NCI-H2171 (cell line): ENCODE measurements around the gene UCP1.
A peak's percentile ranks its signal among the peaks of the same experiment; 100 is the strongest.

ENCODE experiments used
- DNase-seq: peaks from one replicate; lab custom pipeline; 2025; lab: John Stamatoyannopoulos, UW

The UCP1 gene, protein sequence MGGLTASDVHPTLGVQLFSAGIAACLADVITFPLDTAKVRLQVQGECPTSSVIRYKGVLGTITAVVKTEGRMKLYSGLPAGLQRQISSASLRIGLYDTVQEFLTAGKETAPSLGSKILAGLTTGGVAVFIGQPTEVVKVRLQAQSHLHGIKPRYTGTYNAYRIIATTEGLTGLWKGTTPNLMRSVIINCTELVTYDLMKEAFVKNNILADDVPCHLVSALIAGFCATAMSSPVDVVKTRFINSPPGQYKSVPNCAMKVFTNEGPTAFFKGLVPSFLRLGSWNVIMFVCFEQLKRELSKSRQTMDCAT

DNA sequence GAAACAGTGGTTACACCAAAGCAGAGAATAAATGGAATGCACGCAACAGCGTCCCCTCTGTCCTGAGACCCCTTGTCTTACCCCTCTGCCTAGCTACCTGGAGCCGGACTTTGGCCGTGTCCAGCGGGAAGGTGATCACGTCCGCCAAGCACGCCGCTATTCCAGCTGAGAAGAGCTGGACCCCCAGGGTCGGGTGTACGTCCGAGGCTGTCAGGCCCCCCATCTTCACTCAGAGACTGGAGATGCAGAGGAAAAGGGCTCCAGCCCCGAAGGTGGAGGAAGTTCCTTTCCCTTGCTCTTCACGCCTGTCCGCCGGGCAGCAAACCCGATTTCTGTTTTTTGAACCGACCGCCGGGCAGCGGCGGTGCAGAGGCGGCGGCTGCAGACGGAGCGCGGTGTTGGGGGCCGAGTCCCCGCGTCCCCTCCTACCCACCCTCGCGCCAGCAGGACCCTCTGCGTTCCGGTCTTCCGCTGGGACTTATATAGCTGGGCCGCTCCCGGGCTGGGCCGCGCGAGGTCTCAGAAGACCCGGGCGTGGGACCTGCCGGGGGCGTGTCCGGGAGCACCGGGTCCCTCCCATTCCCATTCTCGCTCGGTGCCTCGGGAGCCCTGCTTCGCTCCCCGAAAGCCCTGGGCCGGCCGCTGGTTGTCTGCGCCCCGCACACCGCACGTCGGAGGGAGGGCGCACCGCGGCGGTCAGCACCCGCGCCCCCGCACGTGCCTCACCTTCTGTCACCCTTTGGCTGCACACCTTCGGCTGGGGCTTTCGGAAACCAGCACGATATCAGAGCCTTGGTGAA is at the start of gene UCP1:
TSS of gene UCP1 (minus strand) at position 455 of the 800 bp plus-strand sequence. CDS start at position 223, 232 bp downstream.
- DNase-seq, result no peak

DNA sequence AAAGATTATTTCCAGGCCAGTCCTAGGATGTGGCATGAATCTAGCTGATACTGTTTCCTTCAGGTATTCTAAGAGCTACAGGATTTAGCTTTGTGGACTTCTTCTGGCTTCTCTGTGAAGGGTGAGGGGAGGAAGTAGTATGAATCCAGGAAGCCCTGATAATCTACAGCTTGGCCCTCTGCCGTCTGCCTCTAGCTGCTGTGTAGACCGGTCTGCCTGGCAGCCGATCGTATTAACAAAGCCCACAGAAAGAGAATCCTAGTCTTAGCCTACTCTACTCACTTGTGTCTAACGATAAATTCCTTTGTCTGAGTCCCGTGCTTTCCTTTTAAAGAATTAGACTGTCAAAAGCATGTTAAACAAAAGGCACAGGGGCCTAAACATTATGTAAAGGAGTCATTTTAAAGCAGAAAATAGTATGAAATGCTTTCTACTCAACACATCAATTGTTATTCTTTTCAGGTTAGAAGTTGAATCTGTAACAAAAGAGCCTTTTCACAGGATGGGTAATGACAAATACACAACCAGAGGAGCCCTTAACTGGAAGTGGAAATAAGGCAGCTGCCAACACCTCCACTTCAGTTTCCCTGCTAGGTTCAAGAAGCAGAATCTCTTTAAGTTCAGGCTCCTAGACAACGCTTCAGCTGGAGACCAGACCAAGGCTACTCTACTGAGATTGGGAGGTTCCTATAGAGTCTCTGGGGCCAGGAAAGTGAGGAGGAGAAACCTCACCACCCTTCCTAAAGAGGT is 48.9 kb upstream of the UCP1 start:
- no peak for DNase-seq

DNA sequence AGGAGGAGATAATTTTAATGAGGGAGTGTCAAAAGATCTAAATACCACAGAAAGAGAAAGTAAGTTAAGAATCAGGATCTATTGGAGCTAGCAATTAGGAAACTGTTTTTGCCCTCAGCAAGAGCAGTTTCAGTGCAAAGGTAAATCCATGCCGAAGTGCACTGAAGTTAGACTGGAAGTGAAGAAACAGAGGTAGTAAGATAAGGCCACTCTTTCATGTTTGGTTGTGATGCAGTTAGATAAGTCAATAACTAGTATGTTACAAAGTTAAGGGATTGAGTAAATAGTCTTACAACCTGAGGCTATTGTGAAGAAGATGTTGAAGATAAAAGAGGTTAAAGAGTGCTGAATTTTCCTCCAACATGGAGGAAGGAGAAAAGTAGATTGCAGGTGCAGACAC is 46.7 kb upstream of the UCP1 start:
- DNase-seq, result no peak

DNA sequence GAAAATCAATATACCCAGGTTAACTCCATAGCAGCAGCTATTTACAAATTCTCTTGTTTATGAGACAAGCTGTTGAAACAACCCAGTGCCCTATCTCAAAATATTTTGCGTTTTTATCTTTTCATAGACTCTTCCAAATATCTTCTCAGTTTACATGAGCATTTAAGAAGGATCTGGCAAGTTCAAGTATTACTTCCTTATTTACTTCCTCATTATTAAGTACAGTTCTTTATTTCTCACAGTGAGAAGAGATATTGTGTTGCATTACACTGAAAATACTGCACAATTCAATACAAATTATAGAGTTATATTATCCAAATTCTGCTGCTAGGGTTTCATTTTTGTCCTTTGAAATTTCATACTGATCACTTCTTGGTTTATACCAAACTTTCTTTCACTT is 43.6 kb upstream of the UCP1 start:
- DNase-seq, result no peak

DNA sequence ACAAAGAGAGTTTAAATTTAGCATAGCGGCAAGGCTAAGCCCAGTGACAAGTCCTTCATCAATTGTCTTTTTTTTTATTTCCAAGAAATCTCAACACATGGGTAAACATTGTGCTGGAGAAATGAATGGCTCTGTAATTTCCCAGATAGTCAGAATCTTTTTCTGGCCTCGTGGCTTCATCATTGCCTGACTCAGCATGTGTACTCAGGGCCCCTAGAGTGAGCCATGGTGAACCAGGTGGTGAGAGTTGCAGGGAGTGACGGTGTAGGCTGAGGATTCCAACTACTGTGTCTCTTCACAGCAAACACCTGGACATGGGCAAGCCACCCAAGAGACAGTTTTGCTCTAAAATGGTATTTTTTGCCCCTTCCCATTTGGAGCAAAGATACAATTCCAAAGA is 43.1 kb upstream of the UCP1 start:
- DNase-seq, result no peak

DNA sequence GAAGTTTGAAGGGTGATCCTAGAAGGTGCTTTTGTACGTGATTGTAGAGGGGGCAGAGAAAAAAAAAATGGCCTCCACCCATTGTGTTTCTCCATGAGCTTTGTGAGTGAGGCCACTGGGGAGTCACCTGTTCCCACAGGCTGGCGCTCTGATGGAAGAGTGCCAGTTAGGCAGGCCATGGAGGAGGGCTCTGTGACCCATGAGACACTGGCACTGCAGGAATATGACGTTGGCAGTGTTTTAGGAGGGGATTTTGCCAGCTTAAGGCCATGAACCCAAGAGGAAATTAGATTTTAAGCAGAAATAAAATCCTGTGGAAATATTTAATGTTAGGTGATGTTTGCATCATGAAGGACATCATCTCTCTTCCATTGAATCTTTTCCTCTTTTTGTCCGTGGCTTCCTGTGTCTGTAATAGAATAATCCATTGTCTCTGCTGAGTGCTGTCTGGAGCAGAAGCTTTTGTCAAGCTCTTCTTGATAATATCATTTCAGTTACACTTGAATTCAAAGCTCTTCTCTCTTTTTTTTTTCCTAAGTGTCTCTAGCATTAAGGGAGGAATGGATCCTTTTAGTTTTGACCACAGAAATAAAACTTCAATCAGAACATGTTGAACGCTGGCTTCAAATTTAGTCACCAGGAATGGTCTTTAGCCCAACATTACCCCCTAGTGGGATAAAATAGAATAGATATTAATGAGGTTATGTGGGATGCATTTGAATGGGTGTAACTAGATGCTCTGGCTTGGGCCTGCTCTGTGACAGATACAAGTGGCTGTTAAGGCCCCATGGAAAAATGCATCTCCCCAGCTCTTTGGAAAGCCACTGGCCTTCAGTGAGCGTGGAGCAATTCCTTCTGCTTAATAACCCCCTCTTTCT is 41.0 kb upstream of the UCP1 start:
- peak; percentile 42 for DNase-seq

DNA sequence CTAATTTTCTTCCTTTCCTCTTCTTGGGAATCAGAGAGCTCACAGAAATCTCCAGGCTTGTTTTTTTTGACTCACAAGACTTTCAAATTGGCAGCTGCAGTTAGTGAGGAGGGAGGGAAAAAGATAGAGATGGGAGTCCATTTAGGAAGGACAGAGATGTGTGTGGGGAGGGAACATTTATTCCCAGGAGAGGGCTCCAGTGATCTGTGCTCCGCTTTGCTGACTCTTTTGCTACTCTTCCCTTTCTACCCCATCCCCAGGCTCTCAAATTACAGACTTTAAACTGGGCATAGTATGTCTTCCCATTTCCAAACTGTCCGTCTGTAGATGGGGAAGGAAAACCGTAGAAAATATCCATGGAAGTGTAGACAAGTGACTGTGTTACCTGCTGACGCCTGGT is 39.1 kb upstream of the UCP1 start:
- DNase-seq, result no peak

DNA sequence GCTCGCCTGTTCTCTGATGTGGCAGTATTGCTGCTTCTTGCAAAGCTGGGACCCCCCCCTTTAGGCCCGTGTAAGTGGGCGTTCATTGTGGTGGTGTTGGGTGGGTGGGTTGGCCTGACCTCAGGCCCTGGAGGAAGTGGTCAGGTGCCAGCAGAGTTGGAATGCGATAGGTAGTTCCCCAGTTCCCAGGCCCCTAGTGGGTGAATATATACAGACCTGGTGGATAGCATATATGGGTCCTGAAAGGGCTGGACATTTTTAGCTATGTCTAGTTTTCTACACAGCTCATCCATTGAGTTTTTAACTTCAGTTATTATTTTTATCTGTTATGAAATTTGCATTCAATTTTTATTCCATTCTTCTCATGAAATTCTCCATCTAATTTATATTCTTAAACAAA is 35.8 kb upstream of the UCP1 start:
- DNase-seq, result no peak

DNA sequence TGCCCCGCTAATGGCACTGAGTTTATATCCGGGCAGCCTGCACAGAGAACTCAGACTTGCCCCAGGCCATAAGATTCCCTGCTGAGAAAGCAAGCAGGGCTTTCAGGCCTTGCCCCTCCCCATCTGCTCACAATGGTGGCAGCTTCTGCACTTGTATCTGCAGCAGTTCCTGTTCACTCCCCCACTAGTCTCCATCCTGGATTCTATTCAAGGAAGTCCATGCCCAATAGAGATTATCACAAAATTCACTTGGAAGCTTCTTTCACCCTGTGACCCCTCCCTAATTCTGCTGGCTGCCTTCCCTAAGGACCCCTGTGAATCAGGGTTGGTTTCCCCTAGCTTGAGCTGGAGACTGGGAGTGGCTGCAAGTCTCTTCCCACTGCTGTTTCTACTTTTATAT is 34.5 kb upstream of the UCP1 start:
- DNase-seq, result no peak

DNA sequence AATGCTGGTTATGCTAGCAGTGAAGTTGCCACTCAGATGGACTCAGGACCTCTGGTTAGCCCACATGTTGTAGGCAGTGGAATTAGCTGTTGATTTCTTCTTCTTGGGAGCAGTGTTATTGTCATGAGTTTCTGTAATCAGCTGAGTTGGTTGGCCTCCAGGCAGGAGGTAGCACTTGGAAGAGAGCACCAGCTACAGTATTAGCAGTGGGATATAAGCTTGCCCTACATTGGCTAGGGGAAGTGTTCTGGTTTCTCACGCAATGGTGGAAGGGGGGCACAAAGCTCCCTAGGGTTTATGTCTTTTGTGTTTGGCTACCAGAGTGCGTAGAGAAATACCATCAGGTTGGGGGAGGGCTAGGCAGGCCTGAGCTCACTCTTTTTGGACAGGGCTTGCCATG is 34.0 kb upstream of the UCP1 start:
- DNase-seq, result no peak

DNA sequence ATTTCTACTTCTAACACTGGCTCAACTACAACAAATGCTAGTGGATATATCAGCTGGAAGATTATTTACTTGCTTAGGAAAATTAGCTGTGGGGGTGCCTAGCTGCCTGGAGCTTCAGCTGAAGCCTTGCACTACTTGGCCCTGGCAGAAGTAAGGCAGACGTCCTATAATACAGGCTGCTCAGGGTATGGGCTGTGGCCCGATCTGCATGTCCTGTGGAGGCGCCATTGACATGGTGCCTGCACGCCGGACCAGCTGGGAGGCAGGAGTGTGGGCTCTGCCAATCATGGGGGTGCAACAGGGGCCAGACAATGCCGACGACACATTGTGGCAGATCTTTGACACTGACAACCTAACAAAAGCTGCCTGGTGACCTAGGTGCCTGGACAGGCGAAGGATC is 31.6 kb upstream of the UCP1 start:
- DNase-seq, result no peak

DNA sequence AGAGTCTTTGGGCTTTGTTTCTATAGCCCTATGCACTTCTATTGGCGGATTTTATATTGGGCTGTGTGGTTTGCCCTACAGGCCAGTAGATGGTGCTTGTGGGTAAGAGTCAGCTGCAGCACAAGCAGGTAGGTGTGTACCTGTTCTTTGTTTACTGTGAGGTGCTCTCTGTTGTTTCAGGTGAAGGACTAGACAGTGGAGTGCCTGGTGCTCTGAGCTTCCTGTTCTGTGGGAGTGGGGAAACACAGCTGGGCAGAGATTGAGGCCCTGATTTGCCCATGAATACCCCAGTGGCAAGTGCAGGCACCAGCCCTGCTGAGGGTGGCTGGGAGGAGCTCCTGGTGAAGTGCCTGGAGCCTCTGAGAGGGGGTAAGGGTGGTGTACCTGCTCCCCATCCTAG is 26.3 kb upstream of the UCP1 start:
- DNase-seq, result no peak

DNA sequence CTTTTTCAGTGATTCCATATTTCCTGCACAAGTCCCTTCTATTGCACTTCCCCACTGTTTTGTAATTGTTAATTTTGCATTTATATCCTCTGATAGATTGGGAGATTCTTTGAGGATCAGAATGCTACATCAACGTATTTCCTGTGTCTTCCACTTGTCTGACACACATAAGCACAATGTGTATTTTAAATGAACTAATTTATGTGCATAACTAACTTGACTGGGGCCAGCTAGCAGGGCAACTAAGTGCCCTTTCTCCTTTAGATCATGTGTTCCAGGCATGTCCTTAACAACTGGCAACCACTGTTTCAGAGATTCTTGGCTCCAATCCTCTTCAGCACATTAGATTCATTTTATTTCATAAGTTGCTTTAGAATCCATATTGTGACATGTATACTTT is 15.7 kb upstream of the UCP1 start:
- no peak for DNase-seq

DNA sequence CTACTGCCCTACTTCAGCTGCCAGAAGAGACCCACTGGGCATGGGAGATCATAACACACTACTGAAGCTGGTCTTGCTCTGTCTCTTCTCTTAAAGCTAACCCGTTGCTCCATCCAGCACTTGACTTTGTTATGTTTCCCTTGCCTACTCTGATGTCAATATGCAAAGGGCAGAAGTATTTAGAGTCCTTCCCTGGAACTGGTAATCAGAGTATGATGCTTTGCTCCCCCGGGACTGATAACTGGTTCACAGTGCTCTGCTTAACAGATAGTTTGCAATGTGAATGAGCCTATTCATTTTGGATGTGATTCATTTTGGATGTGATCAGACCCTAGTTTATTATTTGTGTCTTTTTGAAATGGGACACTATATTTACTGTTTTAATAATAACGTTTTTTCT is 12.3 kb upstream of the UCP1 start:
- DNase-seq, result no peak

DNA sequence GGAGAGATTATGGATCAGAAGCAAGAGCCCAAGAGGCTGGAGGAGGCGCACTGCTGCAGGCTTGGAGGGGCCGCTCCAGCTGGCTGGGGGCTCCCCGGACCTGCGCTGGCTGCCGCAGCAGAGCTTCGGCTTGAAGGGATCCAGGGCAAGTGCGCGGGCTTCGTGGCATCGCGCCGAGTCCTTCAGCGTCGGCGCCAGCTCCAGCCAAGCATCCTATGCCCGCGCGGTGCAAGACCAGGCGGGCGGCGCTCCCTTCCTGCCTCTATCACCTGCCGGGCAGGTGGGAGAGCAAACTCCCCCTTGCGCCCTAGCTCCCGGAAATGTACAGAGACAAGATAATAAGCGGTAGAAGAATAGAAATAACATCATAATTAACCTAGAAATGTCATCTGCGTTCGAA is 10.5 kb upstream of the UCP1 start:
- DNase-seq, result no peak

DNA sequence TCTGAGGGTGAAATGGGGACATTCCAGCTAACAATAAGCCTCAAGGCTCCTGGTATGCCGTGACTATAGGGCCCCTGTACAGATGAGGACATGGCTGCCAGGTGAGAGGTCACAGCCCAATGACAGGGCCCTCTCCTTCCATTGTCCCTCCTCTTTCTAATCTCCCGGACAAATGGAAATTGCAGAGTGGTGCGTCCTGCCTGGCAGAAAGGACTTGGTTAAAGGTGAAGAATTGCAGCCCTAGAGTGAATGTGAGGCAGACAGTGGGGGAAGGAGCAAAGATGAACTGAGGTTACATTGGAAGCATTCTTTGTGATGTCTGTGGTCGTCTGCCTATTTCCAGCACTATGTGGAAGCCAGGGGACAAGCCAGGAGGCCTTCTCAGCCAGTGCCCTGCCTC is 6.7 kb upstream of the UCP1 start:
- no peak for DNase-seq

DNA sequence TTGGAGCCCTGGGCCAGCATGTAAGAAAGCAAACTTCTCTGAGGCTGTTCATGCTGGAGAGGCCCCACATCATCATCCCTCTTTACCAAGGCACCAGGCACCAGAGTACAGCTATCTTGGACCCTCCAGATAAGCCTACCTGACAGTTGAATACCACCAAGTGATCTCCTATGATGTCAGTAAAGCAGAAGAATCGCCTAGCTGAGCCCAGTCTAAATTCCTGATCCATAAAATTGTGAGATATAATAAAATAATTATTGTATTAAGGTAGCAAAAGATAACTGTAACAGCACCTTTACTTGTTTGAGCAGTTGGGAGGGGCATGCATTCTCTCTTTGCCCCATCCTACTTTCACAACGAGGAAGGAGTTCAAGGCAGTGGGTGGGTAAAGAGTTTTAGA is 2.9 kb upstream of the UCP1 start:
- DNase-seq, result no peak

DNA sequence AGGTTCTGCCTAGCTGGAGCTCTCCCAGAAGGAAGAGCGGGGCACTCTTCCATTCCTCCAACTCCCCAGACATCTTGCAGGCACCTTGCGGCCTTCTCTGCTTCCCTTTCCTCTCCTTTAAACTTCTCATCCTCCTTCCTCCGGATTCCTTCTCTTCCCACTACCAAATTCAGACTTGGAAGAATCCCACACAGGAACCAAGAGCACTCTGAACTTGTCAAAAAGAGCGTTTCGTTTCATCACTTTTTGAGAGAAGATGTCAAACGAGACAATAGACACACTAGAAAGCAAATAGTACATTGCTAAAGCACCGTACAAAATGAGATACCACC is 512 bp upstream of the UCP1 start:
- DNase-seq, result no peak

DNA sequence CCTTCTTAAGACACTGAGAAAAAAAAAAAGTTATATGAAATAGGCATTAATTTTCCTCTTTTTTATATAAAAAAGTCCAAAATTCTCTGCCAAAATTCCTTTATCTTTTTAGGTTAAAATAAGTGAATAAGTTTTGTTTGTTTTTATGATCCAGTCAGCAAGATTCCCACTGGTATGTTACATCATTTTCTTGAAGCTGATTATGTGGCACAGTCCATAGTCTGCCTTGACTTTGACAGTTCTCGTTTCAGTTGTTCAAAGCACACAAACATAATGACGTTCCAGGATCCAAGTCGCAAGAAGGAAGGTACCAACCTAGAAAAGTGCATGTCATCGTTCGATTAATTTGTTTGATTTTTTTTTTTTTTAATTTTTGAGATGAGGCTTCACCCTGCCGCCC is 9.1 kb downstream of the UCP1 start:
- DNase-seq, result no peak

DNA sequence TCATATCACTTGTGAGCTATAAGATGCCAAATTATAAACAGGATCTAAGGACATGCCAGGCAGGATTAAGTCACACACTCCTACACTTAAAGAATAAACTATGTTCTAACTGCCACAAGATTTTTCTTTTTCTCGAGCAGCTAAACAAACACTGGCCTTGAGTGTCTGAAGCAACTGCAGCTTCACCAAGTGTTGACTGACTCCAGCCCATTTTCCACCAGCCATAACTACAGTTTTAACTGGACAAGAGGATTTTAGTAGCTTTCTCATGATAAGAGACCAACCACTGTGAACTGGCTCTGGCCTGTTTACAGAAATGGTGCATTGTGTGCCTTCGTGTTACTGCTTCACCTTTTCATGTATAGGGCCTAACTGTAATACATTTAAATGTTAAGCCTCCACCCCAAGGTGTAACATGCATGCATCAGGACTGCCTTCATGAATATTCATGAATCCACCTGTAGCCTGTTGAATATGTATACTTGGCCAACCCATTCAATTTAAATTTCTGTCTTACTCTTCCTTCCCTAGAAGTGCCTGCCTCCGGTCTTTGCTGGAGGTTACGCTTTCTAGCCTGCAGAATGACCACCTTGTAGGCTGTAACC is 10.8 kb downstream of the UCP1 start:
- DNase-seq, result no peak

DNA sequence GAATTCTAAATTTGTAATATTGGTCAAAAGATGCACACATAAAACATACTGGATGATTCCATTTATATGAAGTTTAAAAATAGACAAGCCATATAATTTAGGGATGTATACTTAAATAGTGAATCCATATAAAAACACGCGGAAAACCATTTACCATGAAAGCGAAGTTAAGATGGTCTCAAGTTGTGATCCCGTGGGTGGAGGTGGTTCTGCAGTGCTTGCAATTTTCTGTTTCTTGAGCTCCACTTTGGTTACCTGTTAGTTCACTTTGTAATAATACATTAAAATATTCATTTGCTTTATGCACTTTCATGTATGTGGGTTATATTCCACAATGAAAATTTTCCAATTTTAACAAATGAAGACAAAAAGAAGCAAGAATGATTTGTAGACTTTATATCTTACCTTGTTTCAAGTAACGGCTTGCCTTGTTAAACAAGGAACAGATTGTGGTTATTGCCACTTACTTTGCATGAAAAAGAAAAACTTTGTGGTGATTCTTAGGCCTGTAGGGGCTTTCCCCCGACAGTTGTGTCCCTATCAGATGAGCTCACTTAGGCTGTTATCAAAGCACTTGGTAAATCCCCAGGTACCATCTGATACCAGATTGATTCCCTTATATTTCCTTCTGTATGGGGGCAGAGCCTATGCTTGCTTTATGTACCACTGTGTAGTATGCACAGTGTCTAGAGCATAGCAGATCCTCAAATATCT is 12.2 kb downstream of the UCP1 start:
- no peak for DNase-seq
